Ishikawa (cell line): ENCODE results near the gene SNRPB.

Experiments used
- CEBPB ChIP-seq: IDR thresholded peaks from 2 replicates; pipeline ENCODE4 v1.6.1; 2012
- CREB1 ChIP-seq: IDR thresholded peaks from 2 replicates; pipeline ENCODE4 v1.6.1; 2012; ENCODE audit warnings: low read depth
- EGR1 ChIP-seq: IDR thresholded peaks from 2 replicates; pipeline ENCODE4 v1.6.1; 2012
- EP300 ChIP-seq: IDR thresholded peaks from 2 replicates; pipeline ENCODE4 v1.6.1; 2012; ENCODE audit warnings: borderline replicate concordance
- FOXM1 ChIP-seq: IDR thresholded peaks from 2 replicates; pipeline ENCODE4 v1.6.1; 2012; ENCODE audit warnings: low read depth, borderline replicate concordance
- MAX ChIP-seq: IDR thresholded peaks from 2 replicates; pipeline ENCODE4 v1.6.1; 2012
- NFIC ChIP-seq: IDR thresholded peaks from 2 replicates; pipeline ENCODE4 v1.6.1; 2012
- RAD21 ChIP-seq: IDR thresholded peaks from 2 replicates; pipeline ENCODE4 v1.6.1; 2012; ENCODE audit warnings: low read depth
- REST ChIP-seq: IDR thresholded peaks from 2 replicates; pipeline ENCODE4 v1.6.1; 2012; ENCODE audit warnings: low read depth, mild to moderate bottlenecking
- TAF1 ChIP-seq: IDR thresholded peaks from 2 replicates; pipeline ENCODE4 v1.6.1; 2012; ENCODE audit warnings: low read depth, mild to moderate bottlenecking
- TCF12 ChIP-seq: IDR thresholded peaks from 2 replicates; pipeline ENCODE4 v1.6.1; 2012; ENCODE audit warnings: low read depth
- TEAD4 ChIP-seq: IDR thresholded peaks from 2 replicates; pipeline ENCODE4 v1.6.1; 2012
- USF1 ChIP-seq: IDR thresholded peaks from 2 replicates; pipeline ENCODE4 v1.6.1; 2012
- YY1 ChIP-seq: IDR thresholded peaks from 2 replicates; pipeline ENCODE4 v1.6.1; 2012; ENCODE audit warnings: low read depth
- ZBTB7A ChIP-seq: IDR thresholded peaks from 2 replicates; pipeline ENCODE4 v1.6.1; 2012; ENCODE audit warnings: low read depth

Gene SNRPB

GRCh38 chr20:2460752-2461424 is 9.7 kb downstream of the SNRPB start:
- TF ChIP-seq TEAD4 (no peak), ZBTB7A (no peak), EGR1 (no peak), REST (no peak), TAF1 (no peak), RAD21 (no peak), MAX (no peak), NFIC (no peak), YY1 (no peak), EP300 (no peak), CREB1 (no peak), TCF12 (no peak), FOXM1 (no peak), CEBPB (no peak), USF1 (no peak)

GRCh38 chr20:2459981-2460751 is 10.4 kb downstream of the SNRPB start:
- TF ChIP-seq REST (no peak), FOXM1 (no peak), NFIC (no peak), CREB1 (no peak), EP300 (no peak), EGR1 (no peak), USF1 (no peak), TEAD4 (no peak), ZBTB7A (no peak), RAD21 (no peak), MAX (no peak), YY1 (no peak), CEBPB (no peak), TAF1 (no peak), TCF12 (no peak)

- TF ChIP-seq EGR1 (no peak), TAF1 (no peak), CEBPB (no peak), USF1 (no peak), RAD21 (no peak), EP300 (no peak)
Observed at GRCh38 chr20:2458919-2459499, 11.6 kb downstream of the SNRPB start.

- TF ChIP-seq MAX (no peak), TCF12 (no peak), RAD21 (no peak), CEBPB (no peak), USF1 (no peak), ZBTB7A (no peak), CREB1 (no peak), TAF1 (no peak), FOXM1 (no peak)
Observed at GRCh38 chr20:2455771-2456497, 14.7 kb downstream of the SNRPB start.
